ENCODE measurements around the gene ZNF214.

Gene ZNF214

DNA sequence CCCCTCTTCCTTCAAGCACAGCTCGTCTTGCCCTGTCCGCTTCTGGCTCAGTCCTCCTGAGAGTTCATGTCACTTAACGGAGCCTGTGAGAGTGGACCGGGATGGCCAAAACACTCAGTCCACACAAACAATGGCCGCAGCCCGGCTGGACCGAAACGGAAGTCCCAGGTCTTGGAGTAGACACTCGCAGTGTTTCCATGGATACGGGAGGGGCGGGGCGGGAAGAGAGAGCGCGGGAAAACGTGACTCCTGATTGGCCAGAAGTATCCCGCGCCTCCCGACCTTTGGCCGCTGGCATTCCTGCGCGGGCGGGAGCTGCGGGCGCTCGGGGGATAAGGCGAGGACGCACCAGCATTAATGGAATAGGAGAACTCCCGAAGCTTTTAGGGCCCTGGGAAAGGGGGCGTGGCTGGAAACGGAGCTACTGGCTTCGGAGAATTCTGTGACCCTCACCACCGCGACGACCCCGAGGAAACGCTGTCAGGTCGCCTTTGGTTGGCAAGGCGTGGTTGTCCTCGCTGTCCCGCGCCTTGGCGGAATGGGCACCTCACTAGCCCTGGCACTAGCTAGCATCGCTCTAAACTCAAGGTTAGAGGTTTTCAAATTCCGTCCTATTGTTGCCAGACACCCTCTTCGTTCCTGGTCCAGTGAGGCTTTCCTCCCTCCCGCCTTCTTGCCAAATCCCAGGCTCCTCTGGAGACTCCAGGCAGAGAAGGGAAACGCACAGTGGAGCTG, at the start of gene ZNF214, which contains the start of gene NLRP14:
Gene ZNF214, minus strand, starts transcription at position 164 of the 735 bp plus-strand sequence. CDS start 17,511 bp downstream, outside the sequence.
Gene NLRP14, plus strand, starts transcription at position 297 of the 735 bp plus-strand sequence. CDS start 18,108 bp downstream, outside the sequence.
- Histone ChIP-seq H3K9me3 (ENCODE audit: insufficient read depth, low read length) (no peaks in the 10 kb centered on the region), H2AFZ (ENCODE audit: low read depth, low read length, severe bottlenecking) (no peak within 1 kb of the TSS), H3K4me3 (ENCODE audit: insufficient read depth, low read length, poor library complexity, severe bottlenecking) (no peak within 1 kb of the TSS), H3K36me3 (ENCODE audit: low read length) (no peaks in the 10 kb centered on the region), H3K9me2 (replicated peaks; ENCODE audit: insufficient read depth, low read length) (no peaks in the 10 kb centered on the region), H3K27me3 (ENCODE audit: low read length) (no peaks in the 10 kb centered on the region), H3K4me2 (ENCODE audit: low read depth, low read length, poor library complexity, severe bottlenecking) (no peak within 1 kb of the TSS), H3K9ac (ENCODE audit: low read length) (no peak within 1 kb of the TSS), H3K27ac (ENCODE audit: low read depth, low read length) (no peak within 1 kb of the TSS), H4K20me1 (ENCODE audit: low read depth, low read length) (no peaks in the 10 kb centered on the region), H3F3A (ENCODE audit: insufficient read depth) (no peaks in the 10 kb centered on the region), H3K79me2 (ENCODE audit: insufficient read depth, low read length) (no peaks in the 10 kb centered on the region)
- TF ChIP-seq, protein P1, sequence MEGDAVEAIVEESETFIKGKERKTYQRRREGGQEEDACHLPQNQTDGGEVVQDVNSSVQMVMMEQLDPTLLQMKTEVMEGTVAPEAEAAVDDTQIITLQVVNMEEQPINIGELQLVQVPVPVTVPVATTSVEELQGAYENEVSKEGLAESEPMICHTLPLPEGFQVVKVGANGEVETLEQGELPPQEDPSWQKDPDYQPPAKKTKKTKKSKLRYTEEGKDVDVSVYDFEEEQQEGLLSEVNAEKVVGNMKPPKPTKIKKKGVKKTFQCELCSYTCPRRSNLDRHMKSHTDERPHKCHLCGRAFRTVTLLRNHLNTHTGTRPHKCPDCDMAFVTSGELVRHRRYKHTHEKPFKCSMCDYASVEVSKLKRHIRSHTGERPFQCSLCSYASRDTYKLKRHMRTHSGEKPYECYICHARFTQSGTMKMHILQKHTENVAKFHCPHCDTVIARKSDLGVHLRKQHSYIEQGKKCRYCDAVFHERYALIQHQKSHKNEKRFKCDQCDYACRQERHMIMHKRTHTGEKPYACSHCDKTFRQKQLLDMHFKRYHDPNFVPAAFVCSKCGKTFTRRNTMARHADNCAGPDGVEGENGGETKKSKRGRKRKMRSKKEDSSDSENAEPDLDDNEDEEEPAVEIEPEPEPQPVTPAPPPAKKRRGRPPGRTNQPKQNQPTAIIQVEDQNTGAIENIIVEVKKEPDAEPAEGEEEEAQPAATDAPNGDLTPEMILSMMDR (IDR thresholded peaks at IDR 0.05; ENCODE audit: insufficient read depth, low read length, poor library complexity, severe bottlenecking) = no peak
- no peak for TF ChIP-seq EZH2phosphoT487 (conservative IDR thresholded peaks at IDR 0.05; ENCODE audit: low read length)

DNA sequence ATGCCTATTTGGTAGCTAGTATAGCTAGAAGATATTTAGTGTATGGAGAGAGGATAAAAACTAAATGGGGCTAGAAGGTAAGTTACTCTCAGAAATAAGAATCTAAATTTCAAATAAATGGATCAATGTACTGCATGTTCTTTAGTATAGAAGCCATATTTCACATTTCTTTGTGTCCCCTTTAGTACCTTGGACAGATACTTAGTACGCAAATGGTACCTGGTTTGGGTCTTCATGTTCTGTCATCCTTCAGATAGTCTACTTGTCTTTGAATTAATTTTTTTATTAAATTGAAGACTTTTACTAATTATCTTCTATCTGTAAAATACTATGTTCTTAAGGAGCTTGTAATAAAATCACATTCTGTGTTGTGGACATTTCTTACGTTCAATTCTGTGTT, 42.4 kb upstream of the ZNF214 start:
- Histone ChIP-seq H3K4me2 (ENCODE audit: low read depth, low read length, poor library complexity, severe bottlenecking) (no peak overlapping the region), H3F3A (ENCODE audit: insufficient read depth) (no peaks in the 10 kb centered on the region), H3K9me2 (replicated peaks; ENCODE audit: insufficient read depth, low read length) (no peaks in the 10 kb centered on the region), H3K27ac (ENCODE audit: low read depth, low read length) (no peak overlapping the region), H3K79me2 (ENCODE audit: insufficient read depth, low read length) (no peaks in the 10 kb centered on the region), H3K9me3 (ENCODE audit: insufficient read depth, low read length) (no peaks in the 10 kb centered on the region), H3K27me3 (ENCODE audit: low read length) (no peaks in the 10 kb centered on the region), H3K9ac (ENCODE audit: low read length) (no peak overlapping the region), H4K20me1 (ENCODE audit: low read depth, low read length) (no peaks in the 10 kb centered on the region), H2AFZ (ENCODE audit: low read depth, low read length, severe bottlenecking) (no peak overlapping the region), H3K4me3 (ENCODE audit: insufficient read depth, low read length, poor library complexity, severe bottlenecking) (no peak overlapping the region), H3K36me3 (ENCODE audit: low read length) (no peaks in the 10 kb centered on the region)
- TF ChIP-seq, protein P1 (IDR thresholded peaks at IDR 0.05; ENCODE audit: insufficient read depth, low read length, poor library complexity, severe bottlenecking) = no peak
- TF ChIP-seq EZH2phosphoT487 (conservative IDR thresholded peaks at IDR 0.05; ENCODE audit: low read length) = no peak

DNA sequence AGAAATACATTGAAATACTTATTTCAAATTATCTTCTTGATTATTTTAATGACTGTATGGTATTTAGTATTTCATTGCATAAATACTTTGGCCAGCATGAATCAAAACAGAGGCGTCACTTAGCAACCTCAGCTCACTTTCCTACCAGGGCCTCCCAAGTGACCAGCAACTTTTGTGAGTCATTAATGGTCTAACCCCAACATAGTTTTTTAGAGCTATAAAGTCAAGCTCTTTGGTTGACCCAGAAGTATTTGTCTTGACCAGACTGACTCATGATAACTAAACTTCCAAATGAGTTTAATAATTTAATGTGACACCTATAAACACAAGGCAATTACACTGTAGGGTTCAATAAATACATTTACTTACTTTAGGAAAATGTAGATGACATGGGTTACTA, 40.7 kb upstream of the ZNF214 start:
- Histone ChIP-seq H3K9ac (ENCODE audit: low read length) (no peak overlapping the region), H3K27me3 (ENCODE audit: low read length) (no peaks in the 10 kb centered on the region), H3K9me2 (replicated peaks; ENCODE audit: insufficient read depth, low read length) (no peaks in the 10 kb centered on the region; the same call in 1 of the 2 replicates), H4K20me1 (ENCODE audit: low read depth, low read length) (no peaks in the 10 kb centered on the region), H3K4me3 (ENCODE audit: insufficient read depth, low read length, poor library complexity, severe bottlenecking) (no peak overlapping the region), H3K36me3 (ENCODE audit: low read length) (no peaks in the 10 kb centered on the region), H2AFZ (ENCODE audit: low read depth, low read length, severe bottlenecking) (no peak overlapping the region), H3K27ac (ENCODE audit: low read depth, low read length) (no peak overlapping the region), H3F3A (ENCODE audit: insufficient read depth) (no peaks in the 10 kb centered on the region), H3K9me3 (ENCODE audit: insufficient read depth, low read length) (no peaks in the 10 kb centered on the region), H3K4me2 (ENCODE audit: low read depth, low read length, poor library complexity, severe bottlenecking) (no peak overlapping the region), H3K79me2 (ENCODE audit: insufficient read depth, low read length) (no peaks in the 10 kb centered on the region)
- TF ChIP-seq, protein P1 (IDR thresholded peaks at IDR 0.05; ENCODE audit: insufficient read depth, low read length, poor library complexity, severe bottlenecking) = no peak
- no peak for TF ChIP-seq EZH2phosphoT487 (conservative IDR thresholded peaks at IDR 0.05; ENCODE audit: low read length)

All from SU-DHL-6 (cell line).